ENCODE measurements around the gene MLANA.

The MLANA gene

DNA sequence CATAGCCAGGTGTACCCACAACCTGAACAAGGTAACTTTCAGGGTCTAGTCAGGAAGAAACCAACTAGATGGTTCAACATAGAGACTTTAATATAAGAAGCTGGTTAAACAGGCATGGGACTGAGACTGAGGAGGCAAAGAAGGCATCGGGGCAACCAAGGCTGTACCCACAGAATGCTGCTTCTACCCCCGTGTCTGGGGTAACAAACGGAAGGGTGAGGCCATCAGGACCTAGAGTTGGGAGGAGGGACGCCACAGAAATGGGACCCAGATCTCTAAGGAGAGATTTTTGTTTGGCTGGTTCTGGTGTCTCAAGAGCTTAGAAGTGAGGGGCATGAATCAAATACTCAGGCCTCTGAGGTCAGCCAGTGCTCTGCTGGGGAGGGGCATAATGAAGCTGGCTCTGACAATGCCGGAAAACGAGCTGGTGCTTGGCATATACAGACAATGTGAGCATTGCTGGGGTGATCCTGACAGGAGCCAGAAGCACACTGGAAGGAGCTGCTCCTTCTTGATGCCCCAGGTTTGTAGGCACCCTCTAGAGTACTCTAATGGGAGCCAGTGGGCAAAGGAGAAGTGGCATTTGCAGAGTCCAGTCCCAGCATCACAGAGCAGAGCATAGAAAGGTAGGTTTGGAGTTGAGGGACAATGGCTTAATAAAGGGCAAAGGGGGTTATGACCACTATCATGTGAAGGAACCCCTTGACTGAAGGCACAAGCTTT lies 3.7 kb downstream of the MLANA start:
- no peak for TF ChIP-seq EZH2phosphoT487 (IDR thresholded peaks at IDR 0.05; ENCODE audit: low read depth)
- TF ChIP-seq, protein P1, sequence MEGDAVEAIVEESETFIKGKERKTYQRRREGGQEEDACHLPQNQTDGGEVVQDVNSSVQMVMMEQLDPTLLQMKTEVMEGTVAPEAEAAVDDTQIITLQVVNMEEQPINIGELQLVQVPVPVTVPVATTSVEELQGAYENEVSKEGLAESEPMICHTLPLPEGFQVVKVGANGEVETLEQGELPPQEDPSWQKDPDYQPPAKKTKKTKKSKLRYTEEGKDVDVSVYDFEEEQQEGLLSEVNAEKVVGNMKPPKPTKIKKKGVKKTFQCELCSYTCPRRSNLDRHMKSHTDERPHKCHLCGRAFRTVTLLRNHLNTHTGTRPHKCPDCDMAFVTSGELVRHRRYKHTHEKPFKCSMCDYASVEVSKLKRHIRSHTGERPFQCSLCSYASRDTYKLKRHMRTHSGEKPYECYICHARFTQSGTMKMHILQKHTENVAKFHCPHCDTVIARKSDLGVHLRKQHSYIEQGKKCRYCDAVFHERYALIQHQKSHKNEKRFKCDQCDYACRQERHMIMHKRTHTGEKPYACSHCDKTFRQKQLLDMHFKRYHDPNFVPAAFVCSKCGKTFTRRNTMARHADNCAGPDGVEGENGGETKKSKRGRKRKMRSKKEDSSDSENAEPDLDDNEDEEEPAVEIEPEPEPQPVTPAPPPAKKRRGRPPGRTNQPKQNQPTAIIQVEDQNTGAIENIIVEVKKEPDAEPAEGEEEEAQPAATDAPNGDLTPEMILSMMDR (IDR thresholded peaks at IDR 0.05; ENCODE audit: low read depth, low read length), result no peak
- H3K9ac ChIP-seq (ENCODE audit: low read length), result no peak overlapping the region
- H3K4me2 ChIP-seq (ENCODE audit: low read length), result no peak overlapping the region
- no peaks in the 10 kb centered on the region for H3K36me3 ChIP-seq (replicated peaks; ENCODE audit: low read depth, low read length)
- no peaks in the 10 kb centered on the region for H3K9me3 ChIP-seq (ENCODE audit: insufficient read depth, low read length)
- H3K27ac ChIP-seq (ENCODE audit: low read length), result no peak overlapping the region
- no peaks in the 10 kb centered on the region for H3K27me3 ChIP-seq (ENCODE audit: low read depth, low read length)
- no peaks in the 10 kb centered on the region for H3K79me2 ChIP-seq (ENCODE audit: low read length)
- no peaks in the 10 kb centered on the region for H3K4me1 ChIP-seq (ENCODE audit: low read length)
- no peaks in the 10 kb centered on the region for H4K20me1 ChIP-seq (ENCODE audit: insufficient read depth, low read length)
- no peak overlapping the region for H2AFZ ChIP-seq (ENCODE audit: low read depth, low read length)
- H3K4me3 ChIP-seq (ENCODE audit: low read length), result no peak overlapping the region

DNA sequence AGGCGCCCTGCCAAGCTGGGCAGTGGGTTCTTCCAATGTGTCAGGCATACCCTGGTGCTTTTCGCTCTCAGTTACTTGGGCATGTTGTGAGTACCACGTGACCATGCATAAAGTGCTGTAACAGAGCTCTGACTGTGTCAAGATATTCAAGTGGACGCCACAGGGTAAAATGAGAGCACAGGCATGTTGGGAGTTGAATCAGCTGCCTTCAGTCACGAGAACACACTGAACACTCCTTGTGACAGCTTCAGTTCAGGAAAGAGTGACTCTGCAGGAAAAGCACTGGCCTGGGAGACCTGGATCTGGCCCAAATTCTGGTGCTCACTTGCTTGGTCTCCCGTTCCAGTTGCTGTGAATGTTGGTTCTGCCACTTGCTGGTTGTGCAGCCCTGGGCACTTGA lies 5.1 kb downstream of the MLANA start:
- no peak for TF ChIP-seq EZH2phosphoT487 (IDR thresholded peaks at IDR 0.05; ENCODE audit: low read depth)
- TF ChIP-seq, protein P1 (IDR thresholded peaks at IDR 0.05; ENCODE audit: low read depth, low read length), result no peak
- H3K36me3 ChIP-seq (replicated peaks; ENCODE audit: low read depth, low read length), result no peaks in the 10 kb centered on the region
- no peak overlapping the region for H3K4me3 ChIP-seq (ENCODE audit: low read length)
- H3K27me3 ChIP-seq (ENCODE audit: low read depth, low read length), result no peaks in the 10 kb centered on the region
- H3K9ac ChIP-seq (ENCODE audit: low read length), result no peak overlapping the region
- no peak overlapping the region for H2AFZ ChIP-seq (ENCODE audit: low read depth, low read length)
- H3K4me2 ChIP-seq (ENCODE audit: low read length), result no peak overlapping the region
- H4K20me1 ChIP-seq (ENCODE audit: insufficient read depth, low read length), result no peaks in the 10 kb centered on the region
- no peaks in the 10 kb centered on the region for H3K9me3 ChIP-seq (ENCODE audit: insufficient read depth, low read length)
- no peaks in the 10 kb centered on the region for H3K79me2 ChIP-seq (ENCODE audit: low read length)
- H3K4me1 ChIP-seq (ENCODE audit: low read length), result no peaks in the 10 kb centered on the region
- H3K27ac ChIP-seq (ENCODE audit: low read length), result no peak overlapping the region

DNA sequence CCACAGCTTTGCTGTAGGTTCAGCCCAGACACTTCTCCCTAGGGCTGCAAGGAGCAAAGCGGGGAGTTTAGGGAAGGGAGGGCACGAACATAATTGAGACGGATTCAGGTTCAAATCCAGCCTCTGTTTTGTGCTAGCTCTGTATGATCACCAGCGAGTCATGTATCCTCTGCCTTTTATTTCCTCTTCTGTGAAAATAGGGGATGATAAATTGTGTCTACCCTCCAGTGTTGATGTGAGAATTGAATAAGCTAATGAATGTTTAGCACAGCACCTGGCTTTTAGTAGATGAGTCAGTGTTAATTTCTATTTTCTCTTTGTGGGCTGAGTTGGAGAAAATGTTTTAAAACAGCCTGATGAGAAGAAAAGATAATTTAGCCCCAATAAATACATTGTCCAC lies 6.2 kb downstream of the MLANA start:
- TF ChIP-seq, protein P1 (IDR thresholded peaks at IDR 0.05; ENCODE audit: low read depth, low read length), result no peak
- TF ChIP-seq EZH2phosphoT487 (IDR thresholded peaks at IDR 0.05; ENCODE audit: low read depth), result no peak
- H3K4me2 ChIP-seq (ENCODE audit: low read length), result no peak overlapping the region

DNA sequence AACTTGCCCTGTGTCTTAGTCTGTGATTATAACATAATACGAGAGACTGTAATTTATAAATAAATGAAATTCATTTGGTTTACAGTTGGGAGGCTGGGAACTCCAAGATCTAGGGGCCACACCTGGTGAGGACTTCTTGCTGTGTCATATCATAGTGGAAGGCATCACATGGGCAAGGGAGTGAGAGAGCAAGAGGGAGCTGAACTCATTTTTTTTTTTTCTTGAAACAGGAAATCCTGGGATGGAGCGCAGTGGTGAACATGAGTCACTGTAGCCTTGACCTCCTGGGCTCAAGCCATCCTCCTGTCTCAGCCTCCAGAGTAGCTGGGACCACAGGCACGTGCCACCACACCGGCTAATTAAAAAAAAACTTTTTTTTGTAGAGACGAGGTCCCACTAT lies 7.2 kb downstream of the MLANA start:
- H3K4me1 ChIP-seq (ENCODE audit: low read length), result no peaks in the 10 kb centered on the region
- no peak overlapping the region for H3K4me3 ChIP-seq (ENCODE audit: low read length)
- no peaks in the 10 kb centered on the region for H4K20me1 ChIP-seq (ENCODE audit: insufficient read depth, low read length)
- no peaks in the 10 kb centered on the region for H3K9me3 ChIP-seq (ENCODE audit: insufficient read depth, low read length)
- H2AFZ ChIP-seq (ENCODE audit: low read depth, low read length), result no peak overlapping the region
- TF ChIP-seq, protein P1 (IDR thresholded peaks at IDR 0.05; ENCODE audit: low read depth, low read length), result no peak
- TF ChIP-seq EZH2phosphoT487 (IDR thresholded peaks at IDR 0.05; ENCODE audit: low read depth), result no peak
- no peak overlapping the region for H3K9ac ChIP-seq (ENCODE audit: low read length)
- no peaks in the 10 kb centered on the region for H3K79me2 ChIP-seq (ENCODE audit: low read length)
- no peaks in the 10 kb centered on the region for H3K36me3 ChIP-seq (replicated peaks; ENCODE audit: low read depth, low read length)
- no peaks in the 10 kb centered on the region for H3K27me3 ChIP-seq (ENCODE audit: low read depth, low read length)
- H3K27ac ChIP-seq (ENCODE audit: low read length), result no peak overlapping the region
- H3K4me2 ChIP-seq (ENCODE audit: low read length), result no peak overlapping the region

More for the DNA sequence above, 6.2 kb downstream of the MLANA start:
- Histone ChIP-seq H3K27me3 (ENCODE audit: low read depth, low read length) (no peaks in the 10 kb centered on the region), H2AFZ (ENCODE audit: low read depth, low read length) (no peak overlapping the region), H3K36me3 (replicated peaks; ENCODE audit: low read depth, low read length) (no peaks in the 10 kb centered on the region), H3K4me1 (ENCODE audit: low read length) (no peaks in the 10 kb centered on the region), H3K4me3 (ENCODE audit: low read length) (no peak overlapping the region), H3K9ac (ENCODE audit: low read length) (no peak overlapping the region), H4K20me1 (ENCODE audit: insufficient read depth, low read length) (no peaks in the 10 kb centered on the region), H3K9me3 (ENCODE audit: insufficient read depth, low read length) (no peaks in the 10 kb centered on the region), H3K27ac (ENCODE audit: low read length) (no peak overlapping the region), H3K79me2 (ENCODE audit: low read length) (no peaks in the 10 kb centered on the region)

All from OCI-LY3 (cell line).